Activated T-helper 1 cell treated with anti-CD3 and anti-CD28 coated beads, Interleukin-12 subunit alpha, Interleukin-12 subunit beta, Interleukin-2, Interleukin-4 antibody, amounts not matched to agents 30 ng/mL and 10 ng/mL and 1 ng/mL, durations not matched to agents 14 hours and 24 hours and 36 hours (primary cell): ENCODE data around the gene NCK2. TPM values are rescaled to one million over a fixed set of nuclear protein-coding genes. Genes with fewer than 3 reads are reported as not detected.

ENCODE experiments used
- DNase-seq: peaks from one replicate; pipeline ENCODE4 v3.0.0; 2021; ENCODE audit warnings: low spot score
- H3K27ac Mint-ChIP-seq: one replicate; pipeline ENCODE4 v1.8.0; 2021; ENCODE audit warnings: mild to moderate bottlenecking, mixed read lengths
- H3K27me3 Mint-ChIP-seq: one replicate; pipeline ENCODE4 v1.8.0; 2022; ENCODE audit warnings: mild to moderate bottlenecking, moderate library complexity, mixed read lengths; ENCODE audit not compliant: insufficient read depth
- H3K36me3 Mint-ChIP-seq: one replicate; pipeline ENCODE4 v1.8.0; 2021; ENCODE audit warnings: low read depth, mixed read lengths
- H3K4me1 Mint-ChIP-seq: one replicate; pipeline ENCODE4 v1.8.0; 2021; ENCODE audit warnings: low read depth, mixed read lengths
- H3K4me3 Mint-ChIP-seq: one replicate; pipeline ENCODE4 v1.8.0; 2021; ENCODE audit warnings: mild to moderate bottlenecking, moderate library complexity, mixed read lengths
- H3K9me3 Mint-ChIP-seq: one replicate; pipeline ENCODE4 v1.8.0; 2021; ENCODE audit warnings: mixed read lengths
- intact Hi-C: fragments of 100-400 bp; cut with micrococcal nuclease; formaldehyde crosslinking; loops from one replicate; pipeline ENCODE4 v1.15.1; 2024
- total RNA-seq: library from RNA; stranded (reverse); gene quantifications from 2 replicates; pipeline ENCODE4 v1.2.3, GENCODE V29; 2022

NCK2 gene
- total RNA-seq, 1 donor from 2014 or later: 79.9 TPM

DNA sequence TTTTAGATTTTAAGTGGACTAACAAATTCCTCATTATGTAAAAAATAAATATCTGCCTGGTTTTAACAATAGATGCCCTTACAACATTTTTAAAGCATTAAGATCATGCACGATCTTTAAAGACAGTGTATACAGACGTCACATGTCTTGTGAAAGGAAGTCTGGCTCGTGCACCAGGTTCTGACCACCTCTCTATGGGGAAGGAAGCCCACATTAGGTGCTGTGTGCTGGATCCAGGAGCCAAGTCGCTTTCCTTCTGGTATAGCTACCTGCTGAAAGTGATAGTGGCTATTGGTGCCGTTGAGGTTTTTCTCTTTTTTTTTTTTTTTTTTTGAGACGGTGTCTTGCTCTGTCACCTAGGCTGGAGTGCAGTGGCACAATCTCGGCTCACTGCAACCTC lies 116.5 kb downstream of the NCK2 start:
- Mint-ChIP-seq H3K27ac (peak overlapping the region; percentile 64), H3K27me3 (peaks cover 2% of the 10 kb centered on the region), H3K9me3 (no peaks in the 10 kb centered on the region), H3K4me1 (peaks cover 88% of the 10 kb centered on the region), H3K4me3 (no peak overlapping the region), H3K36me3 (peaks cover 33% of the 10 kb centered on the region)
- intact Hi-C loops: no loop called here
- no peak for DNase-seq

DNA sequence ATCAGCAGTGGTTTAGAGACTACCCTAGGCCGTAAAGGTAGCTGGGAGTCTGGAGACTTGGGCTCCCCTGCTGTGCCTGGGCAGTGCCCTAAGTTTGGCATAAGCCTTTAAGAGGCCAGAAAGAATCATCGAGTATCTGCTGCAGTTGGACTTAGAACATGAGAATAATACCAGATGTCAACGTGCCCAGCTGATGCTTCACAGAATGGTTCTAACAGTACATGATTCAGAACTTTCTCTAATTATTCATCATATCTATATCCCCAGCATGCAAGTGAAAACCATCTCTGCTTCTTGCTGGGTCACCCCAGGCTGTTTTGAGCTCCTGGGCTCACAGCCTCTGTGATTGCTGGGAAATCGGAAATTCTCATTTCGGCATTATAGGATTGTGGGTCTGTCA lies 118.1 kb downstream of the NCK2 start:
- Mint-ChIP-seq H3K27me3 (peaks cover 2% of the 10 kb centered on the region), H3K27ac (peak overlapping the region; percentile 15), H3K9me3 (no peaks in the 10 kb centered on the region), H3K4me1 (peaks cover 85% of the 10 kb centered on the region), H3K4me3 (no peak overlapping the region), H3K36me3 (peaks cover 30% of the 10 kb centered on the region)
- DNase-seq: no peak
- intact Hi-C loops: loop anchor here (1.0 kb wide), 1 partner anchor 10 kb away; no protein-coding TSS in a partner anchor

DNA sequence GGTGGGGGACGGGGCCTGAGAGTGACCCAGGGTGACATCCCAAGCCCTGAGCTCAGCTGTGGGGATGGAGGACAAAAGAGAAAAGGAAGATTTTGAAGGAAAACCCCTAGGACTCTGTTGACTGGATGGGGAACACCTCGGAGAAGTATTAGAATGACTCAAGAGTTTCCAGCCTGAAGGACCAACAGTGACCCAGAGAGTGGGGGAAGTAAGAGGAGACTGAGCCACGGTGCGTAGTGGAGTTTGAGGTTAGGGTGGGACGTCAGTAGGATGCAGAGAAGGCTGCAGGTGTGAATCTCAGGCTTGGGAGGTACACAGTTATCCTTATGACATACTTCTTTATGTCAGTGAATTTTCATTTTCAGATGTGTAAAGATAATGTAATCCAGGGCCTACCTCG lies 119.5 kb downstream of the NCK2 start:
- Mint-ChIP-seq H3K27ac (peak overlapping the region; percentile 64), H3K4me1 (peaks cover 77% of the 10 kb centered on the region), H3K36me3 (peaks cover 20% of the 10 kb centered on the region), H3K4me3 (no peak overlapping the region), H3K9me3 (no peaks in the 10 kb centered on the region), H3K27me3 (no peaks in the 10 kb centered on the region)
- intact Hi-C loops: no loop called here
- no peak for DNase-seq

DNA sequence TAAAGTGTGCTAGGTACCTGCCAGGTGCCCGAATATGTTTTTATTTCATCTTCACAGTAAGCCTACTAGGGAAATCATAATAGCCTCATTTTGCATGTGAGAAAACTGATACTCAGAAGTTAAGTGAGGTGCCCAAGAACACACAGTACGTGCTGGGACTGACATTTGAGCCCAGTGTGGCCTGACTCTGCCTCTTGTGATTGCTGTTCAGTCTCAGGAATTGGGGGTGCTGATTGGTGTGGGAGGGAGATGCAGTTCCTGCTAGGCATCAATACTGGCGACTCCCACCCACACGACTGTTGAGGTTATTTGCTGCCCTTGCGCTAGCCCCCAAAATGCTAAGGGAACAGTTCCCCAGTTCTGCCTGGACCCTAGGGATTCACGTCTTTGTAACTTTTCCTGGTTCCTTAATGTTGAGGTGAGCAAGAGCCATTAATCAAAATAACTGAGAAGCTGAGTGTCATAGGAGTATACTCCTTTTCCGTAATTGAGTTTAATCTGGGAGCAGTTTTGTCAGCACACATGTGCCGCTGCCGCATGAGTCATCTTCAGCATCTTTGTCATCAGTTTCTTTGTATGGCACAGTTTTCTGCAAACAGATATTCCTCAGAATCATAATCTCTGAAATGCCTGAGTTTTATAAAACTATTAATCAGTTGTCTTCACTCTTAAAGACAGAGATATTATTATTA lies 120.7 kb downstream of the NCK2 start:
- H3K27ac Mint-ChIP-seq: peak overlapping the region; percentile 64
- H3K27me3 Mint-ChIP-seq: no peaks in the 10 kb centered on the region
- intact Hi-C loops: no loop called here
- peaks cover 19% of the 10 kb centered on the region for H3K36me3 Mint-ChIP-seq
- H3K4me1 Mint-ChIP-seq: peaks cover 73% of the 10 kb centered on the region
- H3K4me3 Mint-ChIP-seq: no peak overlapping the region
- DNase-seq: no peak
- H3K9me3 Mint-ChIP-seq: no peaks in the 10 kb centered on the region

DNA sequence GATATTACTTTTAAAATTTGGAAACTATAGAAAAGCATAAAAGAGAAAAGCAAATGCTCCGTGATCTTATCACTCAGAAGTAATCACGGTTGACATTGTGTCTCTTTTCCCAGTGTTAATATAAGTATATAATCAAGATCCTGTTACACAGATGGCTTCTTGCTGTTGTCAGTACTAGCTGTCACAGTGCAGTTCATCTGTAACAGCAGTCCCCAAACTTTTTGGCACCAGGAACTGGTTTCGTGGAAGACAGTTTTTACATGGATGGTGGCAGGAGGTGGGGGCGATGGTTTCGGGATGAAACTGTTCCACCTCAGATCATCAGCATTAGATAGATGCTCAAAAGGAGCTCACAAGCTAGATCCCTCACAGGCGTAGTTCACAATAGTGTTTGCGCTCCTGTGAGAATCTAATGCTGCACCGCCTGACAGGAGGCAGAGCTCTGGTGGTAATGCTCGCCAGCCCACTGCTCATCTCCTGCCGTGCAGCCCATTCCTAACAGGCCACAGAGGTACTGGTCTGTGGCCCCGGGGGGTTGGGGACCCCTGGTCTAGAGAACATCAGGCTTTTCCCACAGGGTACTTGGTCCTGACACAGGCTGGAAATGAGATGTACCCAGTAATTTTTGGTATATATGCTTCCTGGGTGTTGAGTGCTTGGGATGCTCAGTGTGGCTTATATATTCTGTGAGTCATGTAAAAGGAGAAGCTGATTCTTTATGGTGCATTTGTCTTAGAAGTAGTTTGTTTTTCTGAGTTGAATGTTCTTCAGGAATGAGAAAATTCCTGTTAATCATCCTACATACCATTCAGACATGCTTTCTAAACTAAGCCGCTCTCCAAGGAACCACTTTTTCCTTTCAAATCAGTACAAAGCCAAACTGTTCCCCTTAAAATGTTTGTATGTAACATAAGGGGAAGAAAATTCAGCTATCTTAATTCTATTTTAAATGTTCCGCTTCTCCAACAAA lies 121.8 kb downstream of the NCK2 start:
- Mint-ChIP-seq H3K27ac (no peak overlapping the region), H3K27me3 (no peaks in the 10 kb centered on the region), H3K4me1 (peaks cover 71% of the 10 kb centered on the region), H3K36me3 (peaks cover 18% of the 10 kb centered on the region), H3K4me3 (no peak overlapping the region), H3K9me3 (no peaks in the 10 kb centered on the region)
- intact Hi-C loops: no loop called here
- no peak for DNase-seq

DNA sequence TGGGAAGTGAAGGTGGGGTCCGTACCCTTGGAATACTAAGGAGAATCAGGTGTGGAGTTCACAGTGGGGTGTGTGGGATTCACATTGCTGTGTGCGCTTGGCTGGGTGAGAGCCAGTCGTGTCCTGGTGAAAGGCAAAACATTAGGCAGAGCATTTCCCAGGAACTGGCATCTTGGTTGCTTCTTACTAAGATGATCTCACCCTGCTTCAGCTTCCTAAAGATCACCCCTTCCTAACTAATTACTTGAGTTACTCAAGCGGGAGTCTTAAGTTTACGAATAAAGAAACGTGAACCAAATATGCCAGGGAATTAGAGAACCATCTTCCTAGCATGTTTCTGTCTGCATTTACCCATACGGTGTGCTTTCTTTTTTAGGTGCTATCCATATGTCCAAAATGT lies 122.9 kb downstream of the NCK2 start:
- intact Hi-C loops: no loop called here
- H3K27me3 Mint-ChIP-seq: no peaks in the 10 kb centered on the region
- H3K27ac Mint-ChIP-seq: no peak overlapping the region
- H3K4me3 Mint-ChIP-seq: no peak overlapping the region
- H3K36me3 Mint-ChIP-seq: peaks cover 25% of the 10 kb centered on the region
- H3K9me3 Mint-ChIP-seq: no peaks in the 10 kb centered on the region
- peaks cover 75% of the 10 kb centered on the region for H3K4me1 Mint-ChIP-seq
- no peak for DNase-seq

DNA sequence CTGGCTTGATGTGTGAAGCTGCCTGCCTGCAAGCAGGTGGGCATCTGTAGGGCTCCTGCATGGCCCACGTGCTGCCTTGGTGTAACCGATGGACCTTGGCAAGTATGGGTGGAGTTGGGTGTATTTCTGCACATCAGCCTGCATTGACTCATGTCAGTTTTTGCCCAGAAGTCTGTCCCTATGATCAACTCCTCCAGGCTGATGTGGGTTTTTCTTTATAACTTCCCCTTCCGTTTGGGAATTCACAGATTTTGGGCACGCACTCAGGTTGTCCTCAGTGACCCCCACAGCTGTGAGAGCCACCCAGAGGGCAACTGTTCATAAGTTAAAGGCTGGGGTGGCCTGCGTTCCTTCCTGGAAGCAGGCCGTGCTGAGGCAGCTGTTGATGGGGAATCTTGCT lies 123.3 kb downstream of the NCK2 start:
- Mint-ChIP-seq H3K4me3 (no peak overlapping the region), H3K27me3 (no peaks in the 10 kb centered on the region), H3K9me3 (no peaks in the 10 kb centered on the region), H3K36me3 (peaks cover 26% of the 10 kb centered on the region), H3K4me1 (peaks cover 75% of the 10 kb centered on the region), H3K27ac (peak overlapping the region; percentile 3)
- DNase-seq: no peak
- intact Hi-C loops: no loop called here

DNA sequence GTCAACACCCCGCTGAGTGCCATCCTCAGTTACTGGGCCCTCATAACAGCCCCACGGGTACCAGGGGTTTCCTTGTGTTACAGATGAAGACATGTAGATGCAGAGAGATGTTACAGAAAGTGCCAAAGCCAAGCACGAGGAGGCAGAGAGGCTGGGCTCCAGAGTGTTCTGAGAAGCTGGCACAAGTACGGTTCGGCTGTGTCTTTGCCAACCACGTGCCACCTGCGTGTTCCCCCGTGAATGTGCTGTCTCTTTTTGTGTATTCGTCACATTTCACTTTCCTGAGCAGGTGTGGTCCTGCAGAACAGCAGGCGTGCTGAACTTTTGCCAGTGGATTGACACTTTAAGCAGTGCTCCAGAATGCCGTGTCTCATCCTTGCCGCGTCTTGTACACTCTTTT lies 124.6 kb downstream of the NCK2 start:
- H3K4me1 Mint-ChIP-seq: peaks cover 76% of the 10 kb centered on the region
- DNase-seq: no peak
- H3K36me3 Mint-ChIP-seq: peaks cover 21% of the 10 kb centered on the region
- intact Hi-C loops: no loop called here
- no peak overlapping the region for H3K4me3 Mint-ChIP-seq
- H3K27me3 Mint-ChIP-seq: no peaks in the 10 kb centered on the region
- no peak overlapping the region for H3K27ac Mint-ChIP-seq
- no peaks in the 10 kb centered on the region for H3K9me3 Mint-ChIP-seq

DNA sequence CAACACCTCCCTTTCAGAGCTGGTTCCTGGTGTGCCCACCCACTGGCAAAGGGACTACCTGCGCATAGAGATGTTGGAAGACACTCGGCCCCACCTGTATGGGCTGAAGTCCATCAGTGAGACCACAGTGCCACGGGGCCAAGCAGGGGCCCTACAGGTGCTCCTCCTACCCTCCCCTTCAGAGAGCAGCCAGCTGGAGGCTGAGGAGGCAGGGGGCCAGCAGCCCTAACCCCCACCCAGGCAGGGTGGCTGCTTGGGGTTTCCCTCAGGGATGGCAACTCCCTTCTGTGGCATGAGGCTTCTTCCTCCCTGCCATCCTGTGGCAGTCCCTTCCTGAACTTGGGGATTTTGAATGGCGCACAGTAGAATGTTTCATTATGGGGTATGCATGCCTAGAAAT lies 125.3 kb downstream of the NCK2 start:
- DNase-seq: no peak
- peaks cover 75% of the 10 kb centered on the region for H3K4me1 Mint-ChIP-seq
- no peak overlapping the region for H3K4me3 Mint-ChIP-seq
- H3K9me3 Mint-ChIP-seq: no peaks in the 10 kb centered on the region
- intact Hi-C loops: loop anchor here (5.0 kb wide), 1 partner anchor 123 kb away; no protein-coding TSS in a partner anchor
- H3K27ac Mint-ChIP-seq: no peak overlapping the region
- peaks cover 20% of the 10 kb centered on the region for H3K36me3 Mint-ChIP-seq
- no peaks in the 10 kb centered on the region for H3K27me3 Mint-ChIP-seq

DNA sequence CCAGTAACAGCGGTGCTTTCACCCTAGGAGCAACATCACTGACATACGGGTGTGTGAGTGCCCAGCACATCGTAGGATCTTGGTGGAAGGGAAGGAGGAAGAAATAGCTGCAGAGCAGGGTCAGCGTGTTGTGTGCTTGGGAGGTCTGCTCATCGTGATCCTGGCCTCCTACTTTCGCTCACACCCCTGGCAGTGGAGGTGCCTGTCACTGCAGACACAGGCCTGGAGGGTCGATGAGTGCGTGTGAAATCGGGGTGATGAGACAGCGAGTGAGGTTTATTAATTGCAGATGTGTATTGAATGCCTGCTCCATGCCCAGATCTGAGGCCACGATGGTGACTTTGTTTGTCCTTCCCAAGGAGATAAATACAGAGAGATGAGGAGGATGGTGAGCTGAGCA lies 126.1 kb downstream of the NCK2 start:
- intact Hi-C loops: loop anchor here (5.0 kb wide), 1 partner anchor 124 kb away; no protein-coding TSS in a partner anchor
- Mint-ChIP-seq H3K36me3 (peaks cover 25% of the 10 kb centered on the region), H3K27me3 (no peaks in the 10 kb centered on the region), H3K9me3 (no peaks in the 10 kb centered on the region), H3K27ac (peak overlapping the region; percentile 79), H3K4me1 (peaks cover 77% of the 10 kb centered on the region), H3K4me3 (no peak overlapping the region)
- DNase-seq: no peak

DNA sequence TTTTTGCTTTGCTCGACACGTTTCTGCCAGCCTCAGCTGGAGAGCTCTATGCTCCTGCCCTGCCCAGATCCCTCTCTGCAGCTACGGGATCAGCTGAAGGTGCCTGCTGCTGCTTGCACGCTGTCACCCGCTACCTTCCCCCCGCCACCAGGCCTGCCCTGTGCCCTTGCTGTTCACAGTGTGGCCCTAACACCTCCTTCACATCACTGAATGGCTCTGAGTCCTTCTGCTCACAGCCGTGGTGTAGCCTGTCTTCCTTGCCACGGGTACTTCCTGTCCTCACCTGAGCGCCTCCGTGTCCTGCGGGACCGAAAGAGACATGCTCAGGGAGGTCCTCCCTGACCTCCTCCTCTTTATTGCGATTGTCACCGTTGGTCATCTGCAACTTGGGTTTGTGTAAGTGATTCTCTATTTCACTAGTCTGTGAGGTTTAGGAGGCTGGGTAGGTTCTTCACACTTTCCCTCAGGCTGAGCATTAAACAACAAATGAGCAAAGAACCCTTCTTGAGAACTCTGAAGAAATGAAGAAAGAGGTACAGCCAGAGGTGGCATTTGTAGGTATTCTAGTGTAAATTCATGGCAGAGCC lies 127.5 kb downstream of the NCK2 start:
- DNase-seq: no peak
- Mint-ChIP-seq H3K27me3 (no peaks in the 10 kb centered on the region), H3K9me3 (no peaks in the 10 kb centered on the region), H3K36me3 (peaks cover 32% of the 10 kb centered on the region), H3K4me3 (peak overlapping the region; percentile 63), H3K4me1 (peaks cover 84% of the 10 kb centered on the region), H3K27ac (peak overlapping the region; percentile 89)
- intact Hi-C loops: loop anchor here (5.0 kb wide), 1 partner anchor 125 kb away; no protein-coding TSS in a partner anchor

DNA sequence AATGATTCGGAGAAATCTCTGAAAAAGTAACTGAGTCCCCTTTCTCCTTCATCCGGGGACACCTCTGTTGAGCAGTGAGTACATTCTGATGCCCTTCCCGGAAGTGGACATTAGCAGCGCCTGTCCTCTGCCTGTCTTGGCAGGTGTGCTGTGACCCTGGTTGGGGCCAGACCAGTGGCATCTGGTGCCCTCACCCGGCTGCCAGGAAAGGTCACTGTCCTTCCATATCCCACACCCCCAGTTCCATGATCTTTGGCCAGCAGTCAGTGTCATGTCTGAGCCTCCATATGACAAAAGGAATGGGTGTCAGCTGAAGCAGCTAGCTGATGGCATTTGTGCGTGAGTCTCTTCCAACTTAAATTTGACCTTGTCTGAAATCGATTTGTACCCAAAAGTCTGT lies 128.1 kb downstream of the NCK2 start:
- H3K27ac Mint-ChIP-seq: peak overlapping the region; percentile 89
- H3K4me1 Mint-ChIP-seq: peaks cover 84% of the 10 kb centered on the region
- DNase-seq: no peak
- H3K27me3 Mint-ChIP-seq: no peaks in the 10 kb centered on the region
- H3K9me3 Mint-ChIP-seq: no peaks in the 10 kb centered on the region
- peaks cover 32% of the 10 kb centered on the region for H3K36me3 Mint-ChIP-seq
- no peak overlapping the region for H3K4me3 Mint-ChIP-seq
- intact Hi-C loops: loop anchor here (1.0 to 5.0 kb wide), 5 partner anchors 10 to 126 kb away; no protein-coding TSS in a partner anchor
